HEK293 (cell line): ENCODE measurements around the gene MVB12B.

Source experiments
- CTCF ChIA-PET: fragments of 350-600 bp; formaldehyde crosslinking; extraction: SDS; loops from one replicate; lab custom pipeline; 2021; ENCODE audit warnings: antibody characterized with exemption; lab: Yijun Ruan, JAX
- POLR2A ChIA-PET: fragments of 300-600 bp; formaldehyde crosslinking; extraction: SDS; loops from one replicate; lab custom pipeline; 2020; ENCODE audit warnings: antibody characterized with exemption, inconsistent platforms; lab: Yijun Ruan, JAX
- H3K27ac ChIP-seq: fragments of 200-500 bp; sonication (Bioruptor generic); 2 replicates; pipeline ENCODE4 v1.5.1; 2014; ENCODE audit warnings: low read depth, low read length, control low read depth, inconsistent platforms; ENCODE audit errors: extremely low read depth
- H3K36me3 ChIP-seq, 2 experiments: fragments of 200-500 bp in 1 of 2; sonication (Bioruptor generic) in 1 of 2; 1 replicate in 1 of 2; 2 replicates in 1 of 2; pipeline ENCODE4 v1.5.1; 2014 to 2017; ENCODE audit warnings: inconsistent platforms in 2 of 2, low read length in 2 of 2; ENCODE audit not compliant: control insufficient read depth in 2 of 2, insufficient read depth in 1 of 2
- H3K4me1 ChIP-seq: fragments of 200-500 bp; sonication (Bioruptor generic); 2 replicates; pipeline ENCODE4 v1.5.1; 2014; ENCODE audit warnings: mild to moderate bottlenecking, low read length, inconsistent platforms; ENCODE audit not compliant: control insufficient read depth, insufficient read depth
- H3K4me3 ChIP-seq: 2 replicates; pipeline ENCODE4 v1.5.1; 2011; ENCODE audit warnings: low read depth, mild to moderate bottlenecking, control low read depth, low read length, moderate library complexity
- H3K9me3 ChIP-seq: fragments of 200-500 bp; sonication (Bioruptor generic); 2 replicates; pipeline ENCODE4 v1.5.1; 2014; ENCODE audit warnings: low read depth, low read length, inconsistent platforms; ENCODE audit not compliant: control insufficient read depth, insufficient read depth
- EGR2 ChIP-seq: fragments of 450-650 bp; formaldehyde crosslinking; IDR thresholded peaks from 2 replicates; pipeline ENCODE4 v1.5.1; 2016; ENCODE audit warnings: low read depth, missing biosample characterization, missing genetic modification characterization
- GLI2 ChIP-seq: fragments of 450-650 bp; formaldehyde crosslinking; IDR thresholded peaks from 2 replicates; pipeline ENCODE4; 2017; ENCODE audit warnings: missing biosample characterization, missing genetic modification characterization, low read depth, borderline replicate concordance
- KLF1 ChIP-seq: fragments of 450-650 bp; formaldehyde crosslinking; IDR thresholded peaks from 2 replicates; pipeline ENCODE4 v1.5.1; 2016; ENCODE audit warnings: missing biosample characterization, missing genetic modification characterization
- RBAK ChIP-seq: fragments of 450-650 bp; formaldehyde crosslinking; IDR thresholded peaks from 2 replicates; pipeline ENCODE4 v1.5.1; 2016; ENCODE audit warnings: missing biosample characterization, missing genetic modification characterization
- SALL2 ChIP-seq: fragments of 450-650 bp; formaldehyde crosslinking; IDR thresholded peaks from 2 replicates; pipeline ENCODE4 v1.5.0; 2017; ENCODE audit warnings: missing biosample characterization, mild to moderate bottlenecking, missing genetic modification characterization, borderline replicate concordance
- SCRT1 ChIP-seq: fragments of 450-650 bp; formaldehyde crosslinking; IDR thresholded peaks from 2 replicates; pipeline ENCODE4 v1.5.1; 2016; ENCODE audit warnings: missing biosample characterization, missing genetic modification characterization, borderline replicate concordance
- YY1 ChIP-seq: fragments of 450-650 bp; formaldehyde crosslinking; IDR thresholded peaks from 2 replicates; pipeline ENCODE4 v1.5.1; 2018; ENCODE audit warnings: missing biosample characterization, missing genetic modification characterization
- ZFHX2 ChIP-seq: fragments of 450-650 bp; formaldehyde crosslinking; conservative IDR thresholded peaks from 2 replicates; pipeline ENCODE4 v1.5.1; 2016; ENCODE audit warnings: missing biosample characterization, missing genetic modification characterization
- ZFP3 ChIP-seq: fragments of 450-650 bp; formaldehyde crosslinking; IDR thresholded peaks from 2 replicates; pipeline ENCODE4 v1.5.1; 2016; ENCODE audit warnings: low read depth, missing biosample characterization, missing genetic modification characterization
- ZNF10 ChIP-seq: fragments of 450-650 bp; formaldehyde crosslinking; IDR thresholded peaks from 2 replicates; pipeline ENCODE4 v1.5.1; 2017; ENCODE audit warnings: missing biosample characterization, missing genetic modification characterization
- ZNF324 ChIP-seq: fragments of 450-650 bp; formaldehyde crosslinking; IDR thresholded peaks from 2 replicates; pipeline ENCODE4 v1.5.1; 2016; ENCODE audit warnings: missing biosample characterization, missing genetic modification characterization
- ZNF366 ChIP-seq: fragments of 450-650 bp; formaldehyde crosslinking; conservative IDR thresholded peaks from 2 replicates; pipeline ENCODE4 v1.5.1; 2016; ENCODE audit warnings: missing biosample characterization, missing genetic modification characterization
- ZNF48 ChIP-seq: fragments of 450-650 bp; formaldehyde crosslinking; IDR thresholded peaks from 2 replicates; pipeline ENCODE4 v1.5.1; 2016; ENCODE audit warnings: missing biosample characterization, missing genetic modification characterization
- ZNF585B ChIP-seq: fragments of 450-650 bp; formaldehyde crosslinking; IDR thresholded peaks from 2 replicates; pipeline ENCODE4 v1.5.1; 2016; ENCODE audit warnings: missing biosample characterization, missing genetic modification characterization
- ZNF596 ChIP-seq: fragments of 450-650 bp; IDR thresholded peaks from 2 replicates; pipeline ENCODE4 v1.5.0; 2018; ENCODE audit warnings: missing biosample characterization, mild to moderate bottlenecking, missing genetic modification characterization, moderate library complexity
- ZNF600 ChIP-seq: fragments of 450-650 bp; formaldehyde crosslinking; IDR thresholded peaks from 2 replicates; pipeline ENCODE4 v1.5.1; 2016; ENCODE audit warnings: missing biosample characterization, missing genetic modification characterization
- ZNF626 ChIP-seq: fragments of 450-650 bp; sonication (Bioruptor Pico); formaldehyde crosslinking; IDR thresholded peaks from 2 replicates; pipeline ENCODE4 v1.5.1; 2018; ENCODE audit warnings: missing biosample characterization, missing genetic modification characterization, inconsistent platforms
- ZNF664 ChIP-seq: fragments of 450-650 bp; formaldehyde crosslinking; IDR thresholded peaks from 2 replicates; pipeline ENCODE4 v1.5.1; 2016; ENCODE audit warnings: missing biosample characterization, missing genetic modification characterization
- ZNF747 ChIP-seq: fragments of 450-650 bp; formaldehyde crosslinking; IDR thresholded peaks from 2 replicates; pipeline ENCODE4 v1.5.1; 2016; ENCODE audit warnings: missing biosample characterization, missing genetic modification characterization
- ZNF791 ChIP-seq: fragments of 450-650 bp; formaldehyde crosslinking; IDR thresholded peaks from 2 replicates; pipeline ENCODE4 v1.5.1; 2016; ENCODE audit warnings: missing biosample characterization, missing genetic modification characterization
- ZNF830 ChIP-seq: fragments of 450-650 bp; IDR thresholded peaks from 2 replicates; pipeline ENCODE4 v1.5.0; 2018; ENCODE audit warnings: missing biosample characterization, missing genetic modification characterization, low read depth, mild to moderate bottlenecking, moderate library complexity
- ZSCAN16 ChIP-seq: fragments of 450-650 bp; formaldehyde crosslinking; IDR thresholded peaks from 2 replicates; pipeline ENCODE4 v1.5.1; 2016; ENCODE audit warnings: missing biosample characterization, missing genetic modification characterization
- TF ChIP-seq, protein P1 (sequence below): fragments of 450-650 bp; formaldehyde crosslinking; IDR thresholded peaks from 2 replicates; pipeline ENCODE4 v1.5.1; 2017; ENCODE audit warnings: missing biosample characterization, missing genetic modification characterization
- TF ChIP-seq, protein P2 (sequence below): fragments of 450-650 bp; formaldehyde crosslinking; IDR thresholded peaks from 2 replicates; pipeline ENCODE4 v1.5.1; 2016; ENCODE audit warnings: missing biosample characterization, missing genetic modification characterization

The MVB12B gene

GRCh38 chr9:126342621-126343031 lies 16.0 kb downstream of the MVB12B start (continued):
- no peak for TF ChIP-seq ZNF366 (tag by site-specific recombination)
- TF ChIP-seq ZNF747 = no peak

DNA sequence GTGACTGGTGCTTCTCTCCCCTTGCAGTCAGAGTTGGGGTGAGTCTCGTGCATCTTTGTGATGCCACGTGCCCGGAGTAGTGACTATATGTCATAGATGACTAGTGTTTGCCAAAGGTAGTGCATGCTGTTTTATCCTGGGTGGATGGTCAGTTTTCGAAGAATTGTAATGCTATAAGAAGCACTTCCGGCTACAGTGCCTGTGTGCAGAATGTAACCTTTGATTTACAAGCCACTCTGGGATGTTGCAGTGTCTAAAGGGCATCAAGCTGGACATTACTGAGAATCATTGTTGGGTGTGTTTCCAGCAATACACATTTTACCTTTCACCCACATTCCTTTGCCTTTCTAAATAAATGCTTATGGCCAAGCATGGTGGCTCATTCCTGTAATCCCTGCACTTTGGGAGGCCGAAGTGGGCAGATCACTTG lies 16.7 kb downstream of the MVB12B start:
- 0 out of 2 replicates have a peak, but pooled peaks cover 2% of the 10 kb centered on the region for H3K4me1 ChIP-seq
- H3K9me3 ChIP-seq = no peaks in the 10 kb centered on the region
- H3K36me3 ChIP-seq = peaks cover 0 to 54% of the 10 kb centered on the region in 2 experiments; a peak in 1 of 3 replicates
- no peak overlapping the region for H3K4me3 ChIP-seq
- TF ChIP-seq ZNF626 (no peak), ZNF600 (no peak), ZNF664 (no peak), SALL2 (no peak), GLI2 (tag by site-specific recombination) (no peak), ZNF596 (tag by site-specific recombination) (no peak), ZSCAN16 (tag by site-specific recombination) (no peak), ZNF585B (tag by site-specific recombination) (no peak), ZNF791 (no peak)
- TF ChIP-seq, protein P1, sequence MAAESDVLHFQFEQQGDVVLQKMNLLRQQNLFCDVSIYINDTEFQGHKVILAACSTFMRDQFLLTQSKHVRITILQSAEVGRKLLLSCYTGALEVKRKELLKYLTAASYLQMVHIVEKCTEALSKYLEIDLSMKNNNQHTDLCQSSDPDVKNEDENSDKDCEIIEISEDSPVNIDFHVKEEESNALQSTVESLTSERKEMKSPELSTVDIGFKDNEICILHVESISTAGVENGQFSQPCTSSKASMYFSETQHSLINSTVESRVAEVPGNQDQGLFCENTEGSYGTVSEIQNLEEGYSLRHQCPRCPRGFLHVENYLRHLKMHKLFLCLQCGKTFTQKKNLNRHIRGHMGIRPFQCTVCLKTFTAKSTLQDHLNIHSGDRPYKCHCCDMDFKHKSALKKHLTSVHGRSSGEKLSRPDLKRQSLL (tag by site-specific recombination) = no peak
- POLR2A ChIA-PET = interaction anchor here (0.6 to 1.8 kb wide), 3 partner anchors 17 to 760 kb away, joined by 4 to 7 read pairs (median 5); partner anchors contain the start of gene MVB12B
- H3K27ac ChIP-seq = no peak overlapping the region
- CTCF ChIA-PET = interaction anchor here (0.7 to 1.0 kb wide), 3 partner anchors 10 to 23 kb away, joined by 3 to 4 read pairs (median 4); no protein-coding TSS in a partner anchor

DNA sequence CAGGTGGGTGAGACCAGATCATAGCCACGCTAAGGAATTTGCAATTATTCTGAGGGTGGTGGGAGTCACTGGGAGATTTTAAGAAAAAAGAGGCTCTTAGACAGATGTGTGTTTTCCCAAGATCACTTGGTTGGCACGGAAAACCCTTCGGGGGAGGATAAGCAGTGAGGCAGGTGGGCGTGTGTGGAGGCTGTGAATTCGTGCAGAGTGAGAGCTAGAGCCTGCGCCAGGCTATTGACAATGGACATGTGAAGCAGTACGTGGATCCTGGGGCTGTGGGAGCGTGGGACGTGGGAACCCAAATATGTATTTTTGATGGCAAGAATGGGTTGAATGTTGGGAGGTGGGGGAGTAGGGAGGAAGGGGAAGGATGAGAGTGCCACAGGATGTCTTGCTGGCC lies 19.4 kb downstream of the MVB12B start:
- H3K9me3 ChIP-seq = no peaks in the 10 kb centered on the region; the same call in 1 of the 2 replicates
- ChIA-PET CTCF (interaction anchor here (0.6 to 1.1 kb wide), 2 partner anchors 10 to 53 kb away, joined by 3 to 5 read pairs; no protein-coding TSS in a partner anchor), POLR2A (interaction anchor here (0.5 kb wide), 1 partner anchor 30 kb away, joined by 3 read pairs; no protein-coding TSS in a partner anchor)
- H3K27ac ChIP-seq = no peak overlapping the region
- H3K4me3 ChIP-seq = no peak overlapping the region
- TF ChIP-seq, protein P2, sequence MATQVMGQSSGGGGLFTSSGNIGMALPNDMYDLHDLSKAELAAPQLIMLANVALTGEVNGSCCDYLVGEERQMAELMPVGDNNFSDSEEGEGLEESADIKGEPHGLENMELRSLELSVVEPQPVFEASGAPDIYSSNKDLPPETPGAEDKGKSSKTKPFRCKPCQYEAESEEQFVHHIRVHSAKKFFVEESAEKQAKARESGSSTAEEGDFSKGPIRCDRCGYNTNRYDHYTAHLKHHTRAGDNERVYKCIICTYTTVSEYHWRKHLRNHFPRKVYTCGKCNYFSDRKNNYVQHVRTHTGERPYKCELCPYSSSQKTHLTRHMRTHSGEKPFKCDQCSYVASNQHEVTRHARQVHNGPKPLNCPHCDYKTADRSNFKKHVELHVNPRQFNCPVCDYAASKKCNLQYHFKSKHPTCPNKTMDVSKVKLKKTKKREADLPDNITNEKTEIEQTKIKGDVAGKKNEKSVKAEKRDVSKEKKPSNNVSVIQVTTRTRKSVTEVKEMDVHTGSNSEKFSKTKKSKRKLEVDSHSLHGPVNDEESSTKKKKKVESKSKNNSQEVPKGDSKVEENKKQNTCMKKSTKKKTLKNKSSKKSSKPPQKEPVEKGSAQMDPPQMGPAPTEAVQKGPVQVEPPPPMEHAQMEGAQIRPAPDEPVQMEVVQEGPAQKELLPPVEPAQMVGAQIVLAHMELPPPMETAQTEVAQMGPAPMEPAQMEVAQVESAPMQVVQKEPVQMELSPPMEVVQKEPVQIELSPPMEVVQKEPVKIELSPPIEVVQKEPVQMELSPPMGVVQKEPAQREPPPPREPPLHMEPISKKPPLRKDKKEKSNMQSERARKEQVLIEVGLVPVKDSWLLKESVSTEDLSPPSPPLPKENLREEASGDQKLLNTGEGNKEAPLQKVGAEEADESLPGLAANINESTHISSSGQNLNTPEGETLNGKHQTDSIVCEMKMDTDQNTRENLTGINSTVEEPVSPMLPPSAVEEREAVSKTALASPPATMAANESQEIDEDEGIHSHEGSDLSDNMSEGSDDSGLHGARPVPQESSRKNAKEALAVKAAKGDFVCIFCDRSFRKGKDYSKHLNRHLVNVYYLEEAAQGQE (tag by site-specific recombination) = no peak
- TF ChIP-seq ZFHX2 (tag by site-specific recombination) = peak; percentile 78
- peak; percentile 63 for TF ChIP-seq EGR2 (tag by site-specific recombination)
- 0 out of 2 replicates have a peak, but pooled peaks cover 2% of the 10 kb centered on the region for H3K4me1 ChIP-seq
- H3K36me3 ChIP-seq = peaks cover 0 to 44% of the 10 kb centered on the region in 2 experiments; a peak in 1 of 3 replicates

DNA sequence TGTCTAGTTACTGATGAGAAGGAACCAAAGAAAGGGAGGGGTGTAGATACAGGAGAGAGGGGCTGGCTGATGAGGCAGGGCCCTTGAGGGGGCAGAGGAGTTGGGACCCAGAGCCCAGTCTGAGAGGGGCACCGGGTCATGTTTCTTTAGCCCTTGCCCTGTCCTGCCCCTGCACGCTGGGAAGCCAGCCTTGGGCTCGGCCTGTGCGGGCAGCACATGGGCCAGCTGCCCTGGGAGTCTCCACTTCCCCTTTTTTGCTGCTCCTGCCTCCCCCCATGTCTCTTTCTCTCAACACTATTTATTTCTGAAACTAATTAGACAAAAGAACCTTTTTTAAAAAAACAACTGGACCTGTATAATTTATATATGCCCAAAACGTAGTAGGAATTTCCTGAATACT lies 20.5 kb downstream of the MVB12B start:
- no peak overlapping the region for H3K27ac ChIP-seq
- ChIA-PET POLR2A (no interaction called here), CTCF (interaction anchor here (1.1 kb wide), 1 partner anchor 11 kb away, joined by 5 read pairs; no protein-coding TSS in a partner anchor)
- H3K4me3 ChIP-seq = no peak overlapping the region
- no peaks in the 10 kb centered on the region; the same call in 1 of the 2 replicates for H3K9me3 ChIP-seq
- 0 out of 2 replicates have a peak, but pooled peaks cover 2% of the 10 kb centered on the region for H3K4me1 ChIP-seq
- H3K36me3 ChIP-seq = peaks cover 0 to 34% of the 10 kb centered on the region in 2 experiments; a peak in 1 of 3 replicates
- no peak for TF ChIP-seq RBAK
- TF ChIP-seq ZNF48 = no peak
- no peak for TF ChIP-seq YY1
- TF ChIP-seq ZNF10 = no peak
- no peak for TF ChIP-seq KLF1 (tag by site-specific recombination)
- no peak for TF ChIP-seq ZNF324 (tag by site-specific recombination)
- TF ChIP-seq SCRT1 (tag by site-specific recombination) = no peak
- TF ChIP-seq ZNF830 (tag by site-specific recombination) = no peak
- no peak for TF ChIP-seq ZFP3 (tag by site-specific recombination)
